AG08395 (cell line): ENCODE measurements around the gene ADAM22.

Source experiments
- DNase-seq: peaks from one replicate; pipeline ENCODE4 v3.0.0; 2012; ENCODE audit warnings: mixed read lengths, low spot score

ADAM22 gene

DNA sequence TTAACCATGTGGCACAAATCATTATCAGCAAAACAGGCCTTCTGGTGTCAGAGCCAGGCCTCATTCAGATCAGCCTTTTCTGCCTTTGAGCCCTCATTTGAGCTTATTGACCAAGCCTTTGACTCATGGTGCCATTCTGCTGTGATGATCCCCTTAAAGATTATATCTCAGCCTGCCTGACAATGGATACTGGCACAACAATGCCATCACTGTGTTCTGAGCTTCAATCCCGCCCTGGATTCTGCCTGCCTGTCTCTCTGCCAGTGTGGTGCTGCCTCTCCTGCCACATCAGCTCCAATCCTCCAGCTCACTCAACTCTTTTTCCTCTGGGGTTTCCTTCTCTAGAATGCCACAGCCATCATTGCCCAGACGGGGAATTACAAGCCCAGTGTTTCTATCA, 233.2 kb downstream of the ADAM22 start:
- DNase-seq = no peak

DNA sequence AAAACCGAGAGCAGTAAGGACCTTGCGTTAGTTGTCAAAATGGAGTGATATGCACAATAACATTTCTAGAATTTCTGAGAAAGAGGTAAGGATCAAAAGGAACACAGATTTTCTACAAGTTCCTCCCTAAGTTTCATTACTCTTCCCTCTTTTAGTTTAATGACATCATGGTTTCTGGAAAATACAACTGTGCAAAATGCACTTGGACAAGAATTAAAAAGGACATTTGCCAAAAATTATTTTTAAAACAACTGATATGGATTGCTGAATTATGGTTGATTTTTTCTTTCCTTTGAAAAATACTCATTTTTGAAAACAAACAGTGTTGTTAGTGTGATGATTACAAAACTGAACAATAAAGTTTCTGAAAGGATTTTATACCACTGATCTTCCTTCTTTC, 233.7 kb downstream of the ADAM22 start:
- no peak for DNase-seq

DNA sequence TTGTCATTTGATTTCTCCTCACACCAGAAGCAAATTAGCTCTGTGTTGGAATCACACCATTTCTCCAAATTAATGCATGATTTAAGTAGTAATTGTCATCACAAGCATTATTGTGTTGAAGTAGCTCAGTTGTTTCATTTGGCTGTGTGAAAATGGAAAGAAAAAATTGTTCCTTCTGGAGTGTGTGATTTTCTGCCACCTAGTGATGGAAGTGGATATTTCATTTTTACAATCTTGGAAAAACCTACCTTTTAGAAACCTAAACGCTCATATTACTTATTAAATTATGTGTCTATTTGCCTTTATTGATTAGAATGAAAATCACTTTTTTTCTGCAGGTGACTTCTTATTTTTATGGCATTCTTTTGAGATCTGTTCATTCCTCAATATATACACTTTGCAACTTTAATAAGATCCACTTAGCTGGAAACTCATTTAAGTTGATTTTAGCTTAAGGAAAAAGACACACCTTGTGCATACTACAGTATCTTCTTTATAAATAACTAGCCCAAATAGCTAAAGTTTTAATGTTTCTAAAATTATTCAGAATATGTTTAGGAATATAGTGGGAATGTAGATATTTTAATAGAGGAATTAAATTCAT, 235.8 kb downstream of the ADAM22 start:
- DNase-seq = peak; percentile 41

DNA sequence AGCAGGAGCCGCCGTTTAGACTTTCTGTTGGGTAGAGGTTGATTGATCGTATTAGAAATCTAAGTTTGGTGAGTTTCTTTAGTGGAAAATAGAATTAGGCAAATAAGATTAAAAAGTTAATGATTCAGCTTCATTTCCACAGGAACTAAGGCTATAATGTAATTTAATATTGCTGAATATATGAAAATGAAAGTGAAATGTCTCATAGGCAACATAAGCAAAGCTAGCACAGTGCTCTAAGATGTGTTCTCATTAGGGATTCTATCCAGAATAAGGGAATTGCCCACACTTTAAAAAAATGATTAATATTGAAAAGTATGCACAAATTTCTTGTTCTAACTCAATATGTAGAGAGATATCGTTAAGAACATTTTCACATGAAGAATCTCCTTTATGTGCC, 238.8 kb downstream of the ADAM22 start:
- DNase-seq = no peak

DNA sequence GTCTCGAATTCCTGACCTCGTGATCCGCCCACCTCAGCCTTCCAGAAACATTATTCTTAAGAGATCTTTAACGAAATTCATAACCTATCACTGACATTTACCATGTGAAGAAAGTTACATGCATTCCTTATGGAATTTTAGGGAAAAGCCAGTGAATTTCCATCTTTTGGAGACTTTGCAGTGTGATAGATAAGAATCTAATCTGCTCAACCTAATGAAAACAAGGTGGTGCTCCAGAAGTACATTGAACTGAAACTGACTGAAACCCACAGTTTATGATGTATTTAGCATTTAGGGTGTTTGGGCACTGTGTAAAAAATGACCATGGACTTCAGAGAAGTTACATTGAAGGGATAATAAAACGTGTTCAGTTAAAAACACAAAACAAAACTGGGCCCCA, 242.1 kb downstream of the ADAM22 start:
- DNase-seq = no peak

DNA sequence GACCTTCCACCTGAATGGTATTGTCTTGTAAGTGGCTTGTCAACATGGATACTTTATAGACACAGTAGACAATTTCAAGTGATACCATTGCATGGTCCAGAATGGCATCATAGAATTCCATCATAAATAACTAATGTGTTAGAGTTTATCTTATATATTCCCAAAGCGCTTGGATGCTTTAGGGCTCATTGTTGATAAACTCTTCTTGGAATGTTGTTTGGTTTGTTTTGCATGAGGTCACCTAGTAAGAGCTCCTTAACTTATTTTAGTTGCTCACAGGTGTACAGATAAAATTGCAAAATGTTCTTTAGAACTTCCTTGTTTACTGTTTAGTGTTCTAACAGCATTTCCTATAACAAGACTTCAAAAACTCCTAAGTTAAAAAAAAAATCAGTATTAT, 249.0 kb downstream of the ADAM22 start:
- no peak for DNase-seq

- peak; percentile 5 for DNase-seq
These were observed 250.8 kb downstream of the ADAM22 start for GRCh38 chr7:88184848-88185304.

- DNase-seq = no peak
These were observed 251.6 kb downstream of the ADAM22 start for GRCh38 chr7:88185650-88186049.

- DNase-seq = no peak
These were observed 257.9 kb downstream of the ADAM22 start for GRCh38 chr7:88191911-88192310.

- no peak for DNase-seq
These were observed 266.2 kb downstream of the ADAM22 start for GRCh38 chr7:88200261-88200660.

GRCh38 chr7:88200789-88201188, 266.7 kb downstream of the ADAM22 start:
- DNase-seq = no peak

DNA sequence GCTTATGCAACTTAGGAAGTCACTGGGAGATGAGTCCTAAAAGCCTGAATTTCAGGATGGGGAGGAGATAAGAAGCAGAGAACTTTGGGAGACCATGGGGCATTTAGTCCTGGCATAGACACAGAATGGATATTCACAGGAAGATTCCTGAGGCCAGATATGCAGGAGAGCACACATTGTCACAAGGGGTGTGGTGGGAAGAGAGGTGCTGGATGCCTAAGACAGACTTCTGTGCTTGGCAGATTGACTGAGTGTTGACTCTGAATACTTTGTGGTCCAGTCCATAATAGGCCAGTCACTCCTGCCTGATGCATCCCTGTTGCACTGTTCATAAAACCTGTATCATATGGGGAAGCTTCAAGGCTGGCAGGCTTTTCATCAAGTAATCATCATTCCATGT, 267.3 kb downstream of the ADAM22 start:
- no peak for DNase-seq

GRCh38 chr7:88202278-88202677, 268.2 kb downstream of the ADAM22 start:
- DNase-seq = no peak

GRCh38 chr7:88202799-88203198, 268.7 kb downstream of the ADAM22 start:
- DNase-seq = no peak

- DNase-seq = no peak
These were observed 269.4 kb downstream of the ADAM22 start for GRCh38 chr7:88203401-88203800.

GRCh38 chr7:88204525-88205110, 270.6 kb downstream of the ADAM22 start:
- no peak for DNase-seq

GRCh38 chr7:88205179-88205578, 271.1 kb downstream of the ADAM22 start:
- no peak for DNase-seq

- no peak for DNase-seq
These were observed 272.2 kb downstream of the ADAM22 start for GRCh38 chr7:88206254-88206653.

DNA sequence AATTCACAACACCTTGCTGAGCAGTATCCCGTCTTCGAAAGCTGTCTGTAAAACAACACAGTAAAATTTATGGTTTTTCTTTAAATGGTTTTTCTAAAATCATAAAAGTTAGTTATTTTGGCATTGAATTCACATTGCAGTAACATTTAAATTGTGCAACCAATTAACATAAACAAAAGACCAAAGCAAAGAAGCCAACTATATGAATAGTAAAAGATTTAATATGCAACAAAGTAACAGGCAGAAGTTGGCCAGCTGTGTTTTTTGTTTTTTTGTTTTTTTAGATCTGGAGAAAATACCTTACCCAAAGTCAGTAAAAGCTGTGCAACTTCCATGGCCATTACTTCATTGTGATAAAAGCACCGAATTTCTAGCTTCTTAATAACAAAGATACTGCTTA, 274.5 kb downstream of the ADAM22 start:
- no peak for DNase-seq

- no peak for DNase-seq
These were observed 278.9 kb downstream of the ADAM22 start for GRCh38 chr7:88212918-88213317.

DNA sequence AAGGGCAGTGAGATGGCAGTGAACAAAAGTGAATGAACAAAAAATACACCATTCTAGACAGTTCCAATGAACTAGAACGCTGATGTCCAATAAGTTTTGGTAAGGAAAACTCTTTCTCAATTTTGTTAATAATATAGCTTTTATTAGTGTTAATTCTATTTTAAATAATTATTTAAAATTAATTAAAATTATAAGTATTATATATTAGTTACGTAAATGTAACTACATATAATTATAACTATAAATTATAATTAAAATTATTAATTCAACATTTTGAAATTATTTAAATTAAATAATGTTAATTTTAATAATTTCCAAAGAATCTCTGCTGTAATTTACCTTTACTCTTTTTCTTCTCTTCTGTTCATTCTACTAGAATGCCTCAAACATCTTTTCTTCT, 280.4 kb downstream of the ADAM22 start:
- no peak for DNase-seq

DNA sequence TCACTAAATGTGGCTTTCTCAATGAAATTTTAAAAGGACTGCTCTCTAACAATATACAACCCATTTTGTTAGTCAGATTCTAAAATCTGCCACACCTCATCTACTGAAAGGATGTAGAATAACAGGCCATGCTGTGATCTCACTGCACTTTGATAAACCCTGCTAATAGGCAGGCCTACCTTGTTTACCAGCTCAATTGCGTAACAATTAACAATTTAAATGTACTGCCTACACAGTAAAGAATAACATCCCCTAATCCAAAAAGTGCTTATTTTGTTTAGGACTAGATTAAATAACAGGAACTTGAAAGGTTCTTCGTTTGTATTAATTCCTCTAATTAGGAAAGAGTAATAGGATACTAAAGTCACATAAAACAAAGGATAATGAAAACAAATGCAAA, 281.2 kb downstream of the ADAM22 start:
- DNase-seq = no peak

DNA sequence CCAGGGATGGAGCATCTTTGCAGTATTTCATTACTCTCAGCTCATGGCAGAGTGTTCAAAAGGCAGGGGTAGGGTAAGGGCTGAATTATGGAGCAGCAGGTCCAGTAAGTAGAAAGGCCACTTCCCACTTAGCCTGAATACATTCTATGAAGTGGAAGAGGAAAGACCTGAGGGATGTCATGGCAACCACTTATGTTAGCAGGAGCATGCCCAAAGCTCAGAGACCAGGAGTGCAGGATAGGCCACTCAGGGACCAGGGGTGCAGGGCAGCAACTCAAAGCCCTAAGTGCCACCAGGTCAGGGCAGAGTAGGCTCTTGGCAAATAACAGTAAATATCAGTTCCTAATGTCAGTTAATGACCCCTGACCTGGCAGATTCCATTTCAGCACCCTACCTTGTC, 282.2 kb downstream of the ADAM22 start:
- no peak for DNase-seq
